HCT116 (cell line): ENCODE results near the gene PPP2R5D. TPM values are rescaled to one million over a fixed set of nuclear protein-coding genes. Genes with fewer than 3 reads are reported as not detected.

Source experiments
- ATAC-seq: fragments of 200-7000 bp; cut with Tn5 transposase; 2 replicates; pipeline ENCODE4 v1.9.1; 2020; ENCODE audit warnings: mild to moderate bottlenecking, moderate library complexity
- BruUV-seq: library from RNA; stranded (reverse); fragments of 400-500 nt; replicated peaks from 2 replicates; lab custom pipeline; 2021; lab: Mats Ljungman, UMichigan
- CTCF ChIA-PET: fragments of 300-600 bp; sonication (Branson Sonifier 250); formaldehyde crosslinking; loops from one replicate; lab custom pipeline; 2021; ENCODE audit warnings: antibody characterized with exemption; lab: Charles Lee
- POLR2A ChIA-PET: fragments of 300-600, 350-600 bp; sonication (Branson Sonifier 250); formaldehyde crosslinking; loops from one replicate; lab custom pipeline; 2021; ENCODE audit warnings: antibody characterized with exemption; lab: Charles Lee
- RAD21 ChIA-PET, 2 experiments: fragments of 300-600 bp; sonication (Branson Sonifier 250); formaldehyde crosslinking; loops; one replicate each; lab custom pipeline; 2023; ENCODE audit warnings: low total read pairs in 2 of 2; ENCODE audit not compliant: uncharacterized antibody in 2 of 2, unreplicated experiment in 2 of 2, low non-redundant PET in 1 of 2; lab: Charles Lee
- DNase-seq: peaks from one replicate; pipeline ENCODE4 v3.0.0-alpha.2; 2010; ENCODE audit warnings: low read depth, low spot score
- H2AFZ ChIP-seq: fragments of 200-600 bp; shearing (Covaris generic), sonication (generic); 2 replicates; pipeline ENCODE4 v1.6.1; 2017; ENCODE audit warnings: low read depth, mixed run types, mixed read lengths, antibody characterized with exemption, low read length; ENCODE audit not compliant: poor library complexity, severe bottlenecking
- H3K27ac ChIP-seq: 2 replicates; pipeline ENCODE4 v1.5.1; 2012; ENCODE audit warnings: low read depth, low read length
- H3K27me3 ChIP-seq: fragments of 200-600 bp; sonication (generic); 2 replicates; pipeline ENCODE4 v1.6.1; 2016; ENCODE audit warnings: mixed run types, low read length, mixed read lengths; ENCODE audit not compliant: insufficient read depth
- H3K36me3 ChIP-seq, 2 experiments: fragments of 200-500 bp in 1 of 2; fragments of 200-600 bp in 1 of 2; sonication (Bioruptor generic) in 1 of 2; sonication (generic) in 1 of 2; 2 replicates each; pipeline versions ENCODE4 v1.5.1 to v1.6.1; 2014 to 2016; ENCODE audit warnings: low read length in 2 of 2, inconsistent platforms in 1 of 2, mixed read lengths in 1 of 2, mixed run types in 1 of 2; ENCODE audit not compliant: insufficient read depth in 2 of 2, control insufficient read depth in 1 of 2
- H3K4me1 ChIP-seq, 2 experiments: fragments of 200-600 bp in 1 of 2; sonication (generic) in 1 of 2; 2 replicates each; pipeline versions ENCODE4 v1.5.1 to v1.6.1; 2012 to 2017; ENCODE audit warnings: low read length in 2 of 2, inconsistent platforms in 1 of 2, mild to moderate bottlenecking in 1 of 2, mixed read lengths in 1 of 2, mixed run types in 1 of 2, moderate library complexity in 1 of 2; ENCODE audit not compliant: insufficient read depth in 2 of 2, control insufficient read depth in 1 of 2
- H3K4me2 ChIP-seq: fragments of 200-600 bp; sonication (generic); 2 replicates; pipeline ENCODE4 v1.6.1; 2017; ENCODE audit warnings: mixed run types, low read length, mixed read lengths
- H3K4me3 ChIP-seq, 2 experiments: fragments of 200-600 bp in 1 of 2; sonication (generic) in 1 of 2; replicated peaks in 1 of 2; 2 replicates each; pipeline ENCODE4 v1.5.1; 2011 to 2016; ENCODE audit warnings: low read length in 2 of 2, control low read depth in 1 of 2, low read depth in 1 of 2, mild to moderate bottlenecking in 1 of 2, mixed read lengths in 1 of 2, mixed run types in 1 of 2
- H3K79me2 ChIP-seq: fragments of 200-600 bp; sonication (generic); 2 replicates; pipeline ENCODE4 v1.6.1; 2017; ENCODE audit warnings: mild to moderate bottlenecking, mixed run types, low read length, moderate library complexity, mixed read lengths; ENCODE audit not compliant: insufficient read depth
- H3K9ac ChIP-seq: fragments of 200-600 bp; sonication (generic); 2 replicates; pipeline ENCODE4 v1.6.1; 2016; ENCODE audit warnings: low read length, mixed read lengths
- H3K9me2 ChIP-seq: fragments of 200-600 bp; sonication (generic), shearing (Covaris generic); 2 replicates; pipeline ENCODE4 v1.6.1; 2017; ENCODE audit warnings: mixed run types, mild to moderate bottlenecking, moderate library complexity; ENCODE audit not compliant: insufficient read depth
- H3K9me3 ChIP-seq, 2 experiments: fragments of 200-500 bp in 1 of 2; fragments of 200-600 bp in 1 of 2; sonication (Bioruptor generic) in 1 of 2; sonication (generic) in 1 of 2; 2 replicates each; pipeline ENCODE4 v1.6.1; 2014 to 2017; ENCODE audit warnings: low read length in 2 of 2, mixed read lengths in 2 of 2, inconsistent platforms in 1 of 2, low read depth in 1 of 2, mild to moderate bottlenecking in 1 of 2, mixed run types in 1 of 2, moderate library complexity in 1 of 2; ENCODE audit not compliant: control insufficient read depth in 1 of 2, insufficient read depth in 1 of 2
- H4K20me1 ChIP-seq: fragments of 200-600 bp; sonication (generic), shearing (Covaris generic); 2 replicates; pipeline ENCODE4 v1.6.1; 2017; ENCODE audit warnings: mixed run types, mild to moderate bottlenecking, moderate library complexity; ENCODE audit not compliant: insufficient read depth
- EGR1 ChIP-seq: IDR thresholded peaks from 2 replicates; pipeline ENCODE4 v1.6.1; 2012; ENCODE audit warnings: low read depth
- EZH2phosphoT487 ChIP-seq: fragments of 200-600 bp; IDR thresholded peaks from 2 replicates; pipeline ENCODE4 v1.6.1; 2018; ENCODE audit warnings: antibody characterized with exemption, borderline replicate concordance
- FOSL1 ChIP-seq: IDR thresholded peaks from 2 replicates; pipeline ENCODE4 v1.6.1; 2012; ENCODE audit warnings: low read depth
- SP1 ChIP-seq: IDR thresholded peaks from 2 replicates; pipeline ENCODE4 v1.6.1; 2012; ENCODE audit warnings: low read depth
- ZFX ChIP-seq: fragments of 450-650 bp; IDR thresholded peaks from 2 replicates; pipeline ENCODE4 v1.6.1; 2017
- ZNF274 ChIP-seq: fragments of 200-500 bp; sonication (Bioruptor generic); IDR thresholded peaks from 2 replicates; pipeline ENCODE4 v1.6.1; 2014; ENCODE audit warnings: mild to moderate bottlenecking, low read depth, low read length, inconsistent platforms
- intact Hi-C: fragments of 100-400 bp; cut with micrococcal nuclease; formaldehyde crosslinking; loops from 2 replicates; pipeline ENCODE4 v1.10.0; 2022
- total RNA-seq: library from RNA; stranded (reverse); gene quantifications from one replicate; pipeline ENCODE4 v1.2.1, GENCODE V29; 2021; ENCODE audit not compliant: unreplicated experiment
- TF ChIP-seq, protein P1 (sequence below), 3 experiments: fragments of 200-600 bp in 1 of 3; sonication (generic) in 1 of 3; IDR thresholded peaks in 2 of 3; conservative IDR thresholded peaks in 1 of 3; 2 replicates each; pipeline ENCODE4 v1.5.1; 2012 to 2017; ENCODE audit warnings: low read depth in 2 of 3, low read length in 2 of 3, antibody characterized with exemption in 1 of 3, borderline replicate concordance in 1 of 3, control low read depth in 1 of 3, mild to moderate bottlenecking in 1 of 3, mixed read lengths in 1 of 3, mixed run types in 1 of 3, moderate library complexity in 1 of 3; ENCODE audit not compliant: insufficient read depth in 1 of 3
- TF ChIP-seq, protein P2 (sequence below): IDR thresholded peaks from 2 replicates; pipeline ENCODE4 v1.6.1; 2012; ENCODE audit warnings: low read depth

The PPP2R5D gene
- total RNA-seq, 1 experiment from 2014 or later, result 49.6 TPM

DNA sequence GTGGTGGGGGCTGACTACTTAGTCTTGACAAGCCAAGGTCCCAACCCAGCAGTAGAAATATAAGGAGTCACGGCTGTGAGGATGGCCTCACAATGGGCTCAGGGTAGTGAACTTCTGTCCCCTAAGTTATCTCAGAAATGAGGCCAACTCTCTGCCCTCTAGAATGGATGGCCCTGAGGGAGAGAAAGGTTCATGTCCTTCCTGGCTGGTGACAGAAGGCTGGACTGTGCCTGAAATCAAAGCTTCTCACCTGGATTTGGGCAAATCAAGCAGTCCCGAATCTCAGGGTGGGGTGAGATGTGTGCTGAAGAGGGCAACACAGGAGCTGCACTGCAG is 49.8 kb downstream of the PPP2R5D start:
- no peak overlapping the region for H3K4me3 ChIP-seq
- intact Hi-C loops, result no loop called here
- H4K20me1 ChIP-seq, result no peaks in the 10 kb centered on the region
- no peaks in the 10 kb centered on the region for H3K27me3 ChIP-seq
- no peak overlapping the region for H3K9ac ChIP-seq
- ATAC-seq (peak; percentile 31; the same call in 1 of the 2 replicates), DNase-seq (no peak)
- H3K4me1 ChIP-seq, result no peaks in the 10 kb centered on the region
- ChIA-PET CTCF (interaction anchor here (1.7 kb wide), 1 partner anchor 110 kb away, joined by 7 read pairs; no protein-coding TSS in a partner anchor), POLR2A (no interaction called here), RAD21 (no interaction called here)
- no peak overlapping the region for H2AFZ ChIP-seq
- H3K9me3 ChIP-seq, result no peaks in the 10 kb centered on the region
- BruUV-seq, result no TSS peak
- H3K36me3 ChIP-seq, result peaks cover 16 to 24% of the 10 kb centered on the region in 2 experiments
- no peak for TF ChIP-seq ZFX
- TF ChIP-seq SP1, result no peak
- no peak for TF ChIP-seq ZNF274
- TF ChIP-seq EZH2phosphoT487, result no peak
- TF ChIP-seq, protein P1, sequence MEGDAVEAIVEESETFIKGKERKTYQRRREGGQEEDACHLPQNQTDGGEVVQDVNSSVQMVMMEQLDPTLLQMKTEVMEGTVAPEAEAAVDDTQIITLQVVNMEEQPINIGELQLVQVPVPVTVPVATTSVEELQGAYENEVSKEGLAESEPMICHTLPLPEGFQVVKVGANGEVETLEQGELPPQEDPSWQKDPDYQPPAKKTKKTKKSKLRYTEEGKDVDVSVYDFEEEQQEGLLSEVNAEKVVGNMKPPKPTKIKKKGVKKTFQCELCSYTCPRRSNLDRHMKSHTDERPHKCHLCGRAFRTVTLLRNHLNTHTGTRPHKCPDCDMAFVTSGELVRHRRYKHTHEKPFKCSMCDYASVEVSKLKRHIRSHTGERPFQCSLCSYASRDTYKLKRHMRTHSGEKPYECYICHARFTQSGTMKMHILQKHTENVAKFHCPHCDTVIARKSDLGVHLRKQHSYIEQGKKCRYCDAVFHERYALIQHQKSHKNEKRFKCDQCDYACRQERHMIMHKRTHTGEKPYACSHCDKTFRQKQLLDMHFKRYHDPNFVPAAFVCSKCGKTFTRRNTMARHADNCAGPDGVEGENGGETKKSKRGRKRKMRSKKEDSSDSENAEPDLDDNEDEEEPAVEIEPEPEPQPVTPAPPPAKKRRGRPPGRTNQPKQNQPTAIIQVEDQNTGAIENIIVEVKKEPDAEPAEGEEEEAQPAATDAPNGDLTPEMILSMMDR (IDR thresholded peaks at IDR 0.05 in 2 of 3, conservative IDR thresholded peaks at IDR 0.05 in 1 of 3; ENCODE audit: borderline replicate concordance in 1 of 3, insufficient read depth in 1 of 3, low read depth in 2 of 3, low read length in 2 of 3), result no peak
- no peak for TF ChIP-seq FOSL1
- no peak for TF ChIP-seq EGR1
- TF ChIP-seq, protein P2, sequence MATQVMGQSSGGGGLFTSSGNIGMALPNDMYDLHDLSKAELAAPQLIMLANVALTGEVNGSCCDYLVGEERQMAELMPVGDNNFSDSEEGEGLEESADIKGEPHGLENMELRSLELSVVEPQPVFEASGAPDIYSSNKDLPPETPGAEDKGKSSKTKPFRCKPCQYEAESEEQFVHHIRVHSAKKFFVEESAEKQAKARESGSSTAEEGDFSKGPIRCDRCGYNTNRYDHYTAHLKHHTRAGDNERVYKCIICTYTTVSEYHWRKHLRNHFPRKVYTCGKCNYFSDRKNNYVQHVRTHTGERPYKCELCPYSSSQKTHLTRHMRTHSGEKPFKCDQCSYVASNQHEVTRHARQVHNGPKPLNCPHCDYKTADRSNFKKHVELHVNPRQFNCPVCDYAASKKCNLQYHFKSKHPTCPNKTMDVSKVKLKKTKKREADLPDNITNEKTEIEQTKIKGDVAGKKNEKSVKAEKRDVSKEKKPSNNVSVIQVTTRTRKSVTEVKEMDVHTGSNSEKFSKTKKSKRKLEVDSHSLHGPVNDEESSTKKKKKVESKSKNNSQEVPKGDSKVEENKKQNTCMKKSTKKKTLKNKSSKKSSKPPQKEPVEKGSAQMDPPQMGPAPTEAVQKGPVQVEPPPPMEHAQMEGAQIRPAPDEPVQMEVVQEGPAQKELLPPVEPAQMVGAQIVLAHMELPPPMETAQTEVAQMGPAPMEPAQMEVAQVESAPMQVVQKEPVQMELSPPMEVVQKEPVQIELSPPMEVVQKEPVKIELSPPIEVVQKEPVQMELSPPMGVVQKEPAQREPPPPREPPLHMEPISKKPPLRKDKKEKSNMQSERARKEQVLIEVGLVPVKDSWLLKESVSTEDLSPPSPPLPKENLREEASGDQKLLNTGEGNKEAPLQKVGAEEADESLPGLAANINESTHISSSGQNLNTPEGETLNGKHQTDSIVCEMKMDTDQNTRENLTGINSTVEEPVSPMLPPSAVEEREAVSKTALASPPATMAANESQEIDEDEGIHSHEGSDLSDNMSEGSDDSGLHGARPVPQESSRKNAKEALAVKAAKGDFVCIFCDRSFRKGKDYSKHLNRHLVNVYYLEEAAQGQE, result no peak
- H3K9me2 ChIP-seq, result no peaks in the 10 kb centered on the region
- H3K4me2 ChIP-seq, result no peak overlapping the region
- no peak overlapping the region for H3K27ac ChIP-seq
- no peaks in the 10 kb centered on the region for H3K79me2 ChIP-seq
